ENCODE measurements around the gene ECI2. TPM values are rescaled to one million over a fixed set of nuclear protein-coding genes. Genes with fewer than 3 reads are reported as not detected.

Gene ECI2
- total RNA-seq, 4 donors from 2014 or later = 17.7 to 137 (median 69.9) TPM

- intact Hi-C loops (cut with DNase I; ENCODE audit: low total_unique reads) (no loop called here), in situ Hi-C loops (cut with MboI; ENCODE audit: low pct_ligation_motif_present in 1 of 4, low pct_unique_long_range_greater_than_20kb in 1 of 4, low sequenced_read_pairs in 3 of 4) (no loop called here)
- Histone ChIP-seq H3K27me3 (no peaks in the 10 kb centered on the region), H3K9me3 (no peaks in the 10 kb centered on the region), H3K4me1 (peaks cover 0 to 10% (median 4%) of the 10 kb centered on the region in 4 donors), H3K27ac (no peak overlapping the region), H3K36me3 (no peaks in the 10 kb centered on the region), H3K4me3 (no peak overlapping the region)
- TF ChIP-seq POLR2AphosphoS5 (IDR thresholded peaks at IDR 0.05) (no peak), POLR2A (IDR thresholded peaks at IDR 0.05) (no peak), CTCF (IDR thresholded peaks at IDR 0.05) (no peak), EP300 (IDR thresholded peaks at IDR 0.05; ENCODE audit: low read depth) (no peak)
- DNase-seq = no peak
- WGBS, 2 donors (ENCODE audit: low coverage in 1 of 2) = 62 to 69% methylated on average over 4 of the region's 4 CpGs
These were observed 64.0 kb downstream of the ECI2 start for GRCh38 chr6:4071330-4071729.

- 84 to 86% methylated on average over 6 of the region's 6 CpGs for WGBS, 2 donors (ENCODE audit: low coverage in 1 of 2)
- Histone ChIP-seq H3K27ac (no peak overlapping the region), H3K36me3 (peaks cover 0 to 5% (median 2%) of the 10 kb centered on the region in 4 donors), H3K4me1 (peaks cover 0 to 8% (median 3%) of the 10 kb centered on the region in 4 donors), H3K27me3 (no peaks in the 10 kb centered on the region), H3K9me3 (no peaks in the 10 kb centered on the region), H3K4me3 (no peak overlapping the region)
- intact Hi-C loops (cut with DNase I; ENCODE audit: low total_unique reads) (no loop called here), in situ Hi-C loops (cut with MboI; ENCODE audit: low pct_ligation_motif_present in 1 of 4, low pct_unique_long_range_greater_than_20kb in 1 of 4, low sequenced_read_pairs in 3 of 4) (no loop called here)
- DNase-seq = no peak
- TF ChIP-seq POLR2AphosphoS5 (IDR thresholded peaks at IDR 0.05) (no peak), CTCF (IDR thresholded peaks at IDR 0.05) (no peak), POLR2A (IDR thresholded peaks at IDR 0.05) (no peak), EP300 (IDR thresholded peaks at IDR 0.05; ENCODE audit: low read depth) (no peak)
These were observed 66.2 kb downstream of the ECI2 start for GRCh38 chr6:4069199-4069598.

GRCh38 chr6:4067673-4068072 is 67.7 kb downstream of the ECI2 start:
- Histone ChIP-seq H3K9me3 (no peaks in the 10 kb centered on the region), H3K27ac (peak overlapping the region; percentile 40 to 72 (median 52)), H3K4me3 (no peak overlapping the region), H3K27me3 (no peaks in the 10 kb centered on the region), H3K36me3 (peaks cover 0 to 17% (median 8%) of the 10 kb centered on the region in 4 donors), H3K4me1 (peaks cover 0 to 8% (median 3%) of the 10 kb centered on the region in 4 donors)
- in situ Hi-C loops (cut with MboI; ENCODE audit: low pct_ligation_motif_present in 1 of 4, low pct_unique_long_range_greater_than_20kb in 1 of 4, low sequenced_read_pairs in 3 of 4) = no loop called here
- intact Hi-C loops (cut with DNase I; ENCODE audit: low total_unique reads) = no loop called here
- DNase-seq = no peak
- WGBS, 2 donors (ENCODE audit: low coverage in 1 of 2) = 49 to 57% methylated on average over 1 of the region's 1 CpG
- TF ChIP-seq CTCF (IDR thresholded peaks at IDR 0.05) (no peak), POLR2AphosphoS5 (IDR thresholded peaks at IDR 0.05) (no peak), EP300 (IDR thresholded peaks at IDR 0.05; ENCODE audit: low read depth) (no peak), POLR2A (IDR thresholded peaks at IDR 0.05) (no peak)

GRCh38 chr6:4066029-4066755 is 69.2 kb downstream of the ECI2 start:
- no peak for DNase-seq
- H3K36me3 ChIP-seq = peaks cover 0 to 32% (median 15%) of the 10 kb centered on the region in 4 donors
- H3K27me3 ChIP-seq = no peaks in the 10 kb centered on the region
- peak overlapping the region in 1 of 4 donors; percentile 3 for H3K27ac ChIP-seq
- TF ChIP-seq CTCF (IDR thresholded peaks at IDR 0.05) = no peak
- H3K9me3 ChIP-seq = no peaks in the 10 kb centered on the region
- intact Hi-C loops (cut with DNase I; ENCODE audit: low total_unique reads) = no loop called here
- H3K4me1 ChIP-seq = peaks cover 0 to 8% (median 3%) of the 10 kb centered on the region in 4 donors
- in situ Hi-C loops (cut with MboI; ENCODE audit: low pct_ligation_motif_present in 1 of 4, low pct_unique_long_range_greater_than_20kb in 1 of 4, low sequenced_read_pairs in 3 of 4) = no loop called here
- WGBS, 2 donors (ENCODE audit: low coverage in 1 of 2) = 68 to 76% methylated on average over 4 to 7 of the region's 7 CpGs
- no peak overlapping the region for H3K4me3 ChIP-seq

Other genes starting within 250 kb of the ECI2 start
- not detected for gene FAM217A, start 56.4 kb downstream of the ECI2 start, total RNA-seq

Measured in transverse colon (tissue), 4 donors.